NT2/D1 (cell line): Measurements from ENCODE around the gene KRT85.

Source experiments
- SUZ12 ChIP-seq: IDR thresholded peaks from 2 replicates; pipeline ENCODE4 v1.6.1; 2011; ENCODE audit not compliant: insufficient read length, insufficient read depth; ENCODE audit errors: extremely low read depth
- YY1 ChIP-seq: IDR thresholded peaks from 2 replicates; pipeline ENCODE4 v1.6.1; 2011; ENCODE audit not compliant: insufficient read length, insufficient read depth

GRCh38 chr12:52404951-52405350 lies 37.7 kb upstream of the KRT85 start:
- no peak for TF ChIP-seq YY1
- no peak for TF ChIP-seq SUZ12
